Smooth muscle cell (in vitro differentiated cells): ENCODE results near the gene TCF12. TPM values are rescaled to one million over a fixed set of nuclear protein-coding genes. Genes with fewer than 3 reads are reported as not detected.

ENCODE experiments used
- DNase-seq: peaks from one replicate; lab custom pipeline; 2025; ENCODE audit not compliant: unreplicated experiment; lab: John Stamatoyannopoulos, UW
- H2AFZ ChIP-seq: fragments of 200-600 bp; sonication (generic); 2 replicates; pipeline ENCODE4 v1.6.0; 2016; ENCODE audit warnings: antibody characterized with exemption, low read depth, mild to moderate bottlenecking
- H3F3A ChIP-seq: fragments of 200-600 bp; sonication (generic); 2 replicates; pipeline ENCODE4 v1.6.0; 2017; ENCODE audit warnings: antibody characterized with exemption, low read depth
- H3K27ac ChIP-seq: fragments of 200-600 bp; sonication (generic); 2 replicates; pipeline ENCODE4 v1.5.1; 2016; ENCODE audit warnings: low read depth, mild to moderate bottlenecking
- H3K27me3 ChIP-seq: fragments of 200-600 bp; sonication (generic); 2 replicates; pipeline ENCODE4 v1.6.1; 2016; ENCODE audit warnings: low read depth, mild to moderate bottlenecking
- H3K36me3 ChIP-seq: fragments of 200-600 bp; sonication (generic); 2 replicates; pipeline ENCODE4 v1.5.1; 2016; ENCODE audit warnings: low read depth
- H3K4me1 ChIP-seq: fragments of 200-600 bp; sonication (generic); 2 replicates; pipeline ENCODE4 v1.5.1; 2016; ENCODE audit warnings: low read depth
- H3K4me2 ChIP-seq: fragments of 200-600 bp; sonication (generic); 2 replicates; pipeline ENCODE4 v1.6.0; 2016; ENCODE audit warnings: mild to moderate bottlenecking
- H3K4me3 ChIP-seq: fragments of 200-600 bp; sonication (generic); 2 replicates; pipeline ENCODE4 v1.5.1; 2016; ENCODE audit warnings: mild to moderate bottlenecking
- H3K79me2 ChIP-seq: fragments of 200-600 bp; sonication (generic); 2 replicates; pipeline ENCODE4 v1.6.0; 2016; ENCODE audit warnings: low read depth, mild to moderate bottlenecking
- H3K9ac ChIP-seq: fragments of 200-600 bp; sonication (generic); 2 replicates; pipeline ENCODE4 v1.6.0; 2016; ENCODE audit warnings: low read depth
- H3K9me3 ChIP-seq: fragments of 200-600 bp; sonication (generic); replicated peaks from 2 replicates; pipeline ENCODE4 v1.5.1; 2016; ENCODE audit warnings: low read depth
- H4K20me1 ChIP-seq: fragments of 200-600 bp; sonication (generic); 2 replicates; pipeline ENCODE4 v1.6.0; 2016; ENCODE audit warnings: low read depth
- CTCF ChIP-seq: fragments of 200-600 bp; sonication (generic); IDR thresholded peaks from 2 replicates; pipeline ENCODE4 v1.5.1; 2017; ENCODE audit warnings: borderline replicate concordance, mild to moderate bottlenecking, antibody characterized with exemption; ENCODE audit not compliant: insufficient read depth, poor library complexity, severe bottlenecking
- WGBS: methylation state at CpG from one replicate; pipeline ENCODE4 v1.1.7; 2016; ENCODE audit warnings: low lambda C conversion rate; 5-methylcytosine and 5-hydroxymethylcytosine counted together
- polyA plus RNA-seq: library from polyadenylated mRNA; unstranded; fragments of >200 nt; fragmentation: Nextera tagmentation; extraction: Ambion mirVana; gene quantifications from 2 replicates; pipeline ENCODE4 v1.2.1, GENCODE V29; 2016
- total RNA-seq: library from RNA; depleted of rRNA; stranded (reverse); fragments of >200 nt; gene quantifications from 2 replicates; pipeline ENCODE4 v1.2.3, GENCODE V29; 2014

TCF12 gene
- total and polyA plus RNA-seq, 2 experiments from 2014 or later: 54.1 to 302 TPM

GRCh38 chr15:57285386-57285785 lies 366.9 kb downstream of the TCF12 start:
- H4K20me1 ChIP-seq: no peaks in the 10 kb centered on the region
- H3K79me2 ChIP-seq: no peaks in the 10 kb centered on the region
- H3K4me3 ChIP-seq: no peak overlapping the region
- H3K9ac ChIP-seq: no peak overlapping the region
- no peaks in the 10 kb centered on the region for H3K27me3 ChIP-seq
- H3K36me3 ChIP-seq: peaks cover 21% of the 10 kb centered on the region
- peaks cover 5% of the 10 kb centered on the region for H3K4me1 ChIP-seq
- peaks cover 12% of the 10 kb centered on the region for H3F3A ChIP-seq
- 100% methylated on average over 3 of the region's 3 CpGs for WGBS
- H2AFZ ChIP-seq: no peak overlapping the region
- H3K4me2 ChIP-seq: no peak overlapping the region
- no peak for TF ChIP-seq CTCF
- DNase-seq: no peak
- H3K27ac ChIP-seq: no peak overlapping the region
- no peaks in the 10 kb centered on the region for H3K9me3 ChIP-seq

GRCh38 chr15:57286446-57287122 lies 368.1 kb downstream of the TCF12 start:
- Histone ChIP-seq H2AFZ (no peak overlapping the region), H3K4me1 (peaks cover 5% of the 10 kb centered on the region), H3K36me3 (peaks cover 21% of the 10 kb centered on the region), H3K4me2 (no peak overlapping the region), H3K27me3 (no peaks in the 10 kb centered on the region), H3K9me3 (no peaks in the 10 kb centered on the region), H3F3A (peaks cover 12% of the 10 kb centered on the region), H4K20me1 (no peaks in the 10 kb centered on the region), H3K9ac (no peak overlapping the region), H3K79me2 (no peaks in the 10 kb centered on the region), H3K27ac (no peak overlapping the region), H3K4me3 (no peak overlapping the region)
- no peak for DNase-seq
- no peak for TF ChIP-seq CTCF
- 85% methylated on average over 7 of the region's 7 CpGs for WGBS

- Histone ChIP-seq H2AFZ (no peak overlapping the region), H3K4me1 (peaks cover 5% of the 10 kb centered on the region), H3K27me3 (no peaks in the 10 kb centered on the region), H4K20me1 (no peaks in the 10 kb centered on the region), H3K9me3 (no peaks in the 10 kb centered on the region), H3K36me3 (peaks cover 21% of the 10 kb centered on the region), H3K4me2 (no peak overlapping the region), H3F3A (peaks cover 12% of the 10 kb centered on the region), H3K9ac (no peak overlapping the region), H3K79me2 (no peaks in the 10 kb centered on the region), H3K4me3 (no peak overlapping the region), H3K27ac (peak overlapping the region; percentile 87)
- WGBS: 83% methylated on average over 2 of the region's 2 CpGs
- no peak for DNase-seq
- no peak for TF ChIP-seq CTCF
Observed at GRCh38 chr15:57287123-57287521, 368.7 kb downstream of the TCF12 start.
